HG03378 (cell line): Measurements from ENCODE around the gene FABP3.

Experiments
- ATAC-seq: cut with Tn5 transposase; IDR thresholded peaks from one replicate; pipeline ENCODE4 v1.9.1; 2021; ENCODE audit warnings: mild to moderate bottlenecking, moderate library complexity; ENCODE audit not compliant: unreplicated experiment

FABP3 gene

GRCh38 chr1:31324992-31325391 lies 47.9 kb downstream of the FABP3 start:
- ATAC-seq: no peak

GRCh38 chr1:31324093-31324492 lies 48.8 kb downstream of the FABP3 start:
- no peak for ATAC-seq

GRCh38 chr1:31318146-31318545 lies 54.7 kb downstream of the FABP3 start:
- ATAC-seq: no peak

- no peak for ATAC-seq
Observed at GRCh38 chr1:31315902-31316301, 57.0 kb downstream of the FABP3 start.
